ENCODE data around the gene CENPV.

- TF ChIP-seq GATA2 (IDR thresholded peaks at IDR 0.05; ENCODE audit: low read depth, low read length): no peak
- TF ChIP-seq GATA3 (IDR thresholded peaks at IDR 0.05; ENCODE audit: low read depth, low read length): no peak
These were observed 9.7 kb downstream of the CENPV start for GRCh38 chr17:16343569-16343968.

All from SH-SY5Y (cell line).